Mesothelial cell of epicardium (in vitro differentiated cells): ENCODE measurements around the gene SLC25A12. TPM values are rescaled to one million over a fixed set of nuclear protein-coding genes. Genes with fewer than 3 reads are reported as not detected.
A peak's percentile ranks its signal among the peaks of the same experiment; 100 is the strongest.
"Not testable (repeated sequence)": the region's sequence is repeated elsewhere in the genome, so short reads cannot be mapped to it uniquely, and the experiment has no call there.

ENCODE experiments used
- DNase-seq, 2 experiments: peaks; one replicate each; pipeline ENCODE4 v3.0.0; 2021; ENCODE audit warnings: low spot score in 2 of 2; ENCODE audit not compliant: unreplicated experiment in 2 of 2
- H3K27ac Mint-ChIP-seq: 2 replicates; pipeline ENCODE4 v1.8.0; 2021; ENCODE audit warnings: mixed read lengths
- H3K27me3 Mint-ChIP-seq: 2 replicates; pipeline ENCODE4 v1.8.0; 2021; ENCODE audit warnings: low read depth, mixed read lengths
- H3K36me3 Mint-ChIP-seq: 2 replicates; pipeline ENCODE4 v1.8.0; 2021; ENCODE audit warnings: mixed read lengths
- H3K4me1 Mint-ChIP-seq: 2 replicates; pipeline ENCODE4 v1.8.0; 2021; ENCODE audit warnings: mixed read lengths
- H3K4me3 Mint-ChIP-seq: 2 replicates; pipeline ENCODE4 v1.8.0; 2021; ENCODE audit warnings: mild to moderate bottlenecking, moderate library complexity, mixed read lengths
- H3K9me3 Mint-ChIP-seq: 2 replicates; pipeline ENCODE4 v1.8.0; 2021; ENCODE audit warnings: mixed read lengths
- total RNA-seq: library from RNA; stranded (reverse); gene quantifications from 3 replicates; pipeline ENCODE4 v1.2.1, GENCODE V29; 2021
- TF ChIP-seq, protein P1 (sequence below): fragments of 200-600 bp; sonication (generic); IDR thresholded peaks from one replicate; pipeline ENCODE4 v1.5.0; 2021; ENCODE audit warnings: antibody characterized with exemption; ENCODE audit not compliant: unreplicated experiment

SLC25A12 gene
- total RNA-seq, 1 donor from 2014 or later: 25.4 TPM

DNA sequence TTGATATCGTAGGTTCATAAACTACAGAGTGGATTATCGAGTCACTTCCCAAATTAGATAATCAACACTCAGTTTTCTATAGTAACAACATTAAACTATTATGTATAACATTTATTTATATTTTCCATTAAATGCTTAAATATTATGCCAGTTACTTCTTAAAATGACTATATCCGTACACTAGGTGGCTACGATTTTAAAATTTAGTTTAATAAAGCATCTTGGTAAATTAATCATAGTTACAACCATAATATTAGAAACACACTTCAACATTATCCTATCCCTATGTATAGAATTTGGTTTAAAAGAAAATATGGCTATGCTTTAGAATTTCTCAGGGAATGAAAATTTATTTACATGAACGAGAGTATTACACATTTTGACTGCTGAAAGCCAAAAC lies 80.3 kb downstream of the SLC25A12 start:
- H3K4me3 Mint-ChIP-seq: no peak overlapping the region
- H3K36me3 Mint-ChIP-seq: peaks cover 3% of the 10 kb centered on the region
- H3K27me3 Mint-ChIP-seq: no peaks in the 10 kb centered on the region
- no peak for DNase-seq
- H3K9me3 Mint-ChIP-seq: no peaks in the 10 kb centered on the region
- H3K4me1 Mint-ChIP-seq: peaks cover 16% of the 10 kb centered on the region
- TF ChIP-seq, protein P1, sequence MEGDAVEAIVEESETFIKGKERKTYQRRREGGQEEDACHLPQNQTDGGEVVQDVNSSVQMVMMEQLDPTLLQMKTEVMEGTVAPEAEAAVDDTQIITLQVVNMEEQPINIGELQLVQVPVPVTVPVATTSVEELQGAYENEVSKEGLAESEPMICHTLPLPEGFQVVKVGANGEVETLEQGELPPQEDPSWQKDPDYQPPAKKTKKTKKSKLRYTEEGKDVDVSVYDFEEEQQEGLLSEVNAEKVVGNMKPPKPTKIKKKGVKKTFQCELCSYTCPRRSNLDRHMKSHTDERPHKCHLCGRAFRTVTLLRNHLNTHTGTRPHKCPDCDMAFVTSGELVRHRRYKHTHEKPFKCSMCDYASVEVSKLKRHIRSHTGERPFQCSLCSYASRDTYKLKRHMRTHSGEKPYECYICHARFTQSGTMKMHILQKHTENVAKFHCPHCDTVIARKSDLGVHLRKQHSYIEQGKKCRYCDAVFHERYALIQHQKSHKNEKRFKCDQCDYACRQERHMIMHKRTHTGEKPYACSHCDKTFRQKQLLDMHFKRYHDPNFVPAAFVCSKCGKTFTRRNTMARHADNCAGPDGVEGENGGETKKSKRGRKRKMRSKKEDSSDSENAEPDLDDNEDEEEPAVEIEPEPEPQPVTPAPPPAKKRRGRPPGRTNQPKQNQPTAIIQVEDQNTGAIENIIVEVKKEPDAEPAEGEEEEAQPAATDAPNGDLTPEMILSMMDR: no peak
- H3K27ac Mint-ChIP-seq: no peak overlapping the region

DNA sequence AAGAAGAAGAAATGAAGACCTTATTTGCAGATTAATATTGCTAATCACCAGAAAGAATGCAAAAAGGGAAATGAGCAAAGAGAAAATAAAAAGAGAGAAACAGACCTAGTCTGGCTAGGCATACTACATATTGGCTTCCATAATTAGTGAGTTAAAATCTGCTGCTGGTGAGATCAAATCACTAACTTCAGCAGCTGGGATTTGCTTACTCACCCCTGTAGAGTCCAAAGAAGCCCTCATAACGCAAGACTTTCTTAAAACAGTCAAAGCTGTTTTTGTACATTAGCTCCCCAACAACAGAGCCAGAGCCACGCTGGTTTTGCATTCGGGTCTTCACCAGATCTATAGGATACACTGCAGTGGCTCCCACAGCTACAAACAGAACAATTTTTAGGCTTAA lies 80.9 kb downstream of the SLC25A12 start:
- peaks cover 16% of the 10 kb centered on the region for H3K4me1 Mint-ChIP-seq
- peaks cover 3% of the 10 kb centered on the region for H3K36me3 Mint-ChIP-seq
- no peaks in the 10 kb centered on the region for H3K27me3 Mint-ChIP-seq
- no peak overlapping the region for H3K4me3 Mint-ChIP-seq
- no peak for DNase-seq
- TF ChIP-seq, protein P1: no peak
- no peaks in the 10 kb centered on the region for H3K9me3 Mint-ChIP-seq
- H3K27ac Mint-ChIP-seq: no peak overlapping the region

GRCh38 chr2:171811245-171811628 lies 82.8 kb downstream of the SLC25A12 start:
- H3K4me3 Mint-ChIP-seq: no peak overlapping the region
- H3K27me3 Mint-ChIP-seq: no peaks in the 10 kb centered on the region
- TF ChIP-seq, protein P1: no peak
- peaks cover 3% of the 10 kb centered on the region for H3K36me3 Mint-ChIP-seq
- peaks cover 31% of the 10 kb centered on the region for H3K4me1 Mint-ChIP-seq
- H3K27ac Mint-ChIP-seq: no peak overlapping the region
- DNase-seq: no peak
- H3K9me3 Mint-ChIP-seq: no peaks in the 10 kb centered on the region

GRCh38 chr2:171810422-171811244 lies 83.4 kb downstream of the SLC25A12 start:
- Mint-ChIP-seq H3K4me1 (peaks cover 31% of the 10 kb centered on the region), H3K27me3 (no peaks in the 10 kb centered on the region)

GRCh38 chr2:171808885-171809284 lies 85.2 kb downstream of the SLC25A12 start:
- not testable (repeated sequence) for H3K9me3 Mint-ChIP-seq, DNase-seq, H3K4me3 Mint-ChIP-seq, H3K27me3 Mint-ChIP-seq, H3K27ac Mint-ChIP-seq
- Mint-ChIP-seq H3K36me3 (peaks cover 10% of the 10 kb centered on the region), H3K4me1 (peaks cover 31% of the 10 kb centered on the region)

More at GRCh38 chr2:171810422-171811244, 83.4 kb downstream of the SLC25A12 start:
- TF ChIP-seq, protein P1: no peak
- Mint-ChIP-seq H3K27ac (no peak overlapping the region), H3K36me3 (peaks cover 3% of the 10 kb centered on the region), H3K9me3 (no peaks in the 10 kb centered on the region), H3K4me3 (no peak overlapping the region)
- DNase-seq: no peak

DNA sequence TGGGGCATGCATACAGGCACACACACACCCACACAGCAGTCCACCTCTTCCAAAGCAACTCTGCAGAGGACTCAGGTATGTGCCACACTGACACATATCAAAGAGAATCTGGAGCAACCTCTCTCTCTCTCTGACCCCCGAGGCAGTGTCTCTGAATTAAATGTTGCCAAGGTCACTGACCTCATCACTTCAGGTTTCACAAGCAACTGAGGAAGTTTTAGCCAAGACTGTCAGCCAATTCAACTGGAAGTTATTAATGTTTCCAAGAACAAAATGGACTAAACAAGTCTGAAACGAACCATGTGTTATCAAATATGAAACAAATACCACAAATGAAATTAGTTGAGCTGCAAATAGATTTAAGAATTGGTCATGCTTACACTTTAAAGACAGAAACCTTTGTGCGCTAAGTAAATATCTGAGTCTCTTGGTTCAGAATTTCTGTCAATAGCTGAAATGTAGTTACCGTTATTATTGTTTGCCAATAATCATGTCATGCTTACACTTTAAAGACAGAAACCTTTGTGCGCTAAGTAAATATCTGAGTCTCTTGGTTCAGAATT lies 86.1 kb downstream of the SLC25A12 start:
- peaks cover 31% of the 10 kb centered on the region for H3K4me1 Mint-ChIP-seq
- peaks cover 11% of the 10 kb centered on the region for H3K36me3 Mint-ChIP-seq
- peak overlapping the region; percentile 50 for H3K27ac Mint-ChIP-seq
- TF ChIP-seq, protein P1: no peak
- H3K27me3 Mint-ChIP-seq: no peaks in the 10 kb centered on the region
- H3K4me3 Mint-ChIP-seq: no peak overlapping the region
- no peak for DNase-seq
- H3K9me3 Mint-ChIP-seq: no peaks in the 10 kb centered on the region
